ENCODE data around the gene AATK. TPM values are rescaled to one million over a fixed set of nuclear protein-coding genes. Genes with fewer than 3 reads are reported as not detected.

The AATK gene
- total and polyA plus RNA-seq, 2 experiments from 2014 or later, result 1.1 to 5.0 TPM

- no peak for ATAC-seq
- H3K4me2 ChIP-seq, result no peak overlapping the region
- H2AFZ ChIP-seq, result no peak overlapping the region
- no peaks in the 10 kb centered on the region for H3K27me3 ChIP-seq (ENCODE audit: insufficient read depth)
- TF ChIP-seq, protein P1, sequence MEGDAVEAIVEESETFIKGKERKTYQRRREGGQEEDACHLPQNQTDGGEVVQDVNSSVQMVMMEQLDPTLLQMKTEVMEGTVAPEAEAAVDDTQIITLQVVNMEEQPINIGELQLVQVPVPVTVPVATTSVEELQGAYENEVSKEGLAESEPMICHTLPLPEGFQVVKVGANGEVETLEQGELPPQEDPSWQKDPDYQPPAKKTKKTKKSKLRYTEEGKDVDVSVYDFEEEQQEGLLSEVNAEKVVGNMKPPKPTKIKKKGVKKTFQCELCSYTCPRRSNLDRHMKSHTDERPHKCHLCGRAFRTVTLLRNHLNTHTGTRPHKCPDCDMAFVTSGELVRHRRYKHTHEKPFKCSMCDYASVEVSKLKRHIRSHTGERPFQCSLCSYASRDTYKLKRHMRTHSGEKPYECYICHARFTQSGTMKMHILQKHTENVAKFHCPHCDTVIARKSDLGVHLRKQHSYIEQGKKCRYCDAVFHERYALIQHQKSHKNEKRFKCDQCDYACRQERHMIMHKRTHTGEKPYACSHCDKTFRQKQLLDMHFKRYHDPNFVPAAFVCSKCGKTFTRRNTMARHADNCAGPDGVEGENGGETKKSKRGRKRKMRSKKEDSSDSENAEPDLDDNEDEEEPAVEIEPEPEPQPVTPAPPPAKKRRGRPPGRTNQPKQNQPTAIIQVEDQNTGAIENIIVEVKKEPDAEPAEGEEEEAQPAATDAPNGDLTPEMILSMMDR (conservative IDR thresholded peaks at IDR 0.05; ENCODE audit: low read depth in 2 of 2), result no peak
- no peaks in the 10 kb centered on the region for H3K9me2 ChIP-seq (ENCODE audit: insufficient read depth)
- H3K36me3 Mint-ChIP-seq (ENCODE audit: low read depth), result no peaks in the 10 kb centered on the region
- no peak overlapping the region for H3K27ac Mint-ChIP-seq
- no peaks in the 10 kb centered on the region for H3K4me1 ChIP-seq (ENCODE audit: insufficient read depth)
- H3K4me3 Mint-ChIP-seq, result no peak overlapping the region
- no peaks in the 10 kb centered on the region for H3K9me3 Mint-ChIP-seq
- no peaks in the 10 kb centered on the region for H3K79me2 ChIP-seq (replicated peaks; ENCODE audit: insufficient read depth)
- no peaks in the 10 kb centered on the region for H4K20me1 ChIP-seq (replicated peaks; ENCODE audit: insufficient read depth)
- no peak overlapping the region for H3K4me3 ChIP-seq
- no peaks in the 10 kb centered on the region for H3K36me3 ChIP-seq (ENCODE audit: insufficient read depth)
- peaks cover 8% of the 10 kb centered on the region for H3K4me1 Mint-ChIP-seq
- no peaks in the 10 kb centered on the region for H3F3A ChIP-seq (replicated peaks; ENCODE audit: low read depth)
- H3K27ac ChIP-seq (ENCODE audit: low read depth), result no peak overlapping the region
- peaks cover 7% of the 10 kb centered on the region for H3K27me3 Mint-ChIP-seq (ENCODE audit: insufficient read depth, low read depth, poor library complexity)
- DNase-seq (ENCODE audit: low spot score), result no peak
These were observed 96.8 kb downstream of the AATK start for GRCh38 chr17:81069135-81069645.

DNA sequence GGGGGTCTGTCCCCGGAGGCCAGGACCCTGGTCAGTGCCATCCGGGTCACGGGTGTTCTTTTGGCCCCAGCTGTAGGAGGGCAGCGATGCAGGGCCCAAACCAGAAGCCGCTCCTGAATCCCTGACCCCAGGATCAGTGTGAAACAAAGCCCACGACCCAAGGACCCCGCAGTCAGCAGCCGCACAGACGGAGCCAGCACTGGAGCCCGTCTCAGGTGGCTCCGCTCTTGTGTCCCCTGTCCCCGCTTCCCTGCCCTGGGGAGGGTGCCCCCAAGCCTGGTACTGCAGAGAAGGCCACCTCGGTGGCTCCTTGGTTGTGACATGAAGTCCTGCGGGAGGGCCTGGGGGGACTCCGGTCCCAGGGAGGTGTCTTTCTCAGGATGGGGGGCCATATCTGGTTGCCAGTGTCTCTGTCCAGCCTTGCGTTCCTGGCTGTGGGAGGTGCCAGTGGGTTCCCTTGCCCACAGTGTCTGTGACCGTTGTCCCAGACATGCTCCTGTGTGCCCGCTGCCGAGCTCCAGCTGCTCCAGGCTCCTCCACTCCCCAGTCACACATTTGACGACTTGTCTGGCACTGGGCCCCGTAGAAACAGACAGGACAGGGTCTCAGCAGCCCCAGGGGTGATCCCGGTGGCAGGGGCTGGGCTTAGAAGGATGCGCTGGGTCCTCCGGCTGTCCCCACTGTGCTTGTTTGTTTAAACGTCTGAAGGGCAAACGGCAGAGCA lies 97.4 kb downstream of the AATK start:
- no peak overlapping the region for H3K4me2 ChIP-seq
- no peaks in the 10 kb centered on the region for H3F3A ChIP-seq (replicated peaks; ENCODE audit: low read depth)
- TF ChIP-seq STAT1 (IDR thresholded peaks at IDR 0.05; ENCODE audit: unreplicated experiment), result no peak
- TF ChIP-seq, protein P2, sequence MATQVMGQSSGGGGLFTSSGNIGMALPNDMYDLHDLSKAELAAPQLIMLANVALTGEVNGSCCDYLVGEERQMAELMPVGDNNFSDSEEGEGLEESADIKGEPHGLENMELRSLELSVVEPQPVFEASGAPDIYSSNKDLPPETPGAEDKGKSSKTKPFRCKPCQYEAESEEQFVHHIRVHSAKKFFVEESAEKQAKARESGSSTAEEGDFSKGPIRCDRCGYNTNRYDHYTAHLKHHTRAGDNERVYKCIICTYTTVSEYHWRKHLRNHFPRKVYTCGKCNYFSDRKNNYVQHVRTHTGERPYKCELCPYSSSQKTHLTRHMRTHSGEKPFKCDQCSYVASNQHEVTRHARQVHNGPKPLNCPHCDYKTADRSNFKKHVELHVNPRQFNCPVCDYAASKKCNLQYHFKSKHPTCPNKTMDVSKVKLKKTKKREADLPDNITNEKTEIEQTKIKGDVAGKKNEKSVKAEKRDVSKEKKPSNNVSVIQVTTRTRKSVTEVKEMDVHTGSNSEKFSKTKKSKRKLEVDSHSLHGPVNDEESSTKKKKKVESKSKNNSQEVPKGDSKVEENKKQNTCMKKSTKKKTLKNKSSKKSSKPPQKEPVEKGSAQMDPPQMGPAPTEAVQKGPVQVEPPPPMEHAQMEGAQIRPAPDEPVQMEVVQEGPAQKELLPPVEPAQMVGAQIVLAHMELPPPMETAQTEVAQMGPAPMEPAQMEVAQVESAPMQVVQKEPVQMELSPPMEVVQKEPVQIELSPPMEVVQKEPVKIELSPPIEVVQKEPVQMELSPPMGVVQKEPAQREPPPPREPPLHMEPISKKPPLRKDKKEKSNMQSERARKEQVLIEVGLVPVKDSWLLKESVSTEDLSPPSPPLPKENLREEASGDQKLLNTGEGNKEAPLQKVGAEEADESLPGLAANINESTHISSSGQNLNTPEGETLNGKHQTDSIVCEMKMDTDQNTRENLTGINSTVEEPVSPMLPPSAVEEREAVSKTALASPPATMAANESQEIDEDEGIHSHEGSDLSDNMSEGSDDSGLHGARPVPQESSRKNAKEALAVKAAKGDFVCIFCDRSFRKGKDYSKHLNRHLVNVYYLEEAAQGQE (IDR thresholded peaks at IDR 0.05; ENCODE audit: unreplicated experiment), result no peak
- TF ChIP-seq ZNF331 (CRISPR knock-in tag; IDR thresholded peaks at IDR 0.05; ENCODE audit: low read depth), result no peak
- TF ChIP-seq, protein P3, sequence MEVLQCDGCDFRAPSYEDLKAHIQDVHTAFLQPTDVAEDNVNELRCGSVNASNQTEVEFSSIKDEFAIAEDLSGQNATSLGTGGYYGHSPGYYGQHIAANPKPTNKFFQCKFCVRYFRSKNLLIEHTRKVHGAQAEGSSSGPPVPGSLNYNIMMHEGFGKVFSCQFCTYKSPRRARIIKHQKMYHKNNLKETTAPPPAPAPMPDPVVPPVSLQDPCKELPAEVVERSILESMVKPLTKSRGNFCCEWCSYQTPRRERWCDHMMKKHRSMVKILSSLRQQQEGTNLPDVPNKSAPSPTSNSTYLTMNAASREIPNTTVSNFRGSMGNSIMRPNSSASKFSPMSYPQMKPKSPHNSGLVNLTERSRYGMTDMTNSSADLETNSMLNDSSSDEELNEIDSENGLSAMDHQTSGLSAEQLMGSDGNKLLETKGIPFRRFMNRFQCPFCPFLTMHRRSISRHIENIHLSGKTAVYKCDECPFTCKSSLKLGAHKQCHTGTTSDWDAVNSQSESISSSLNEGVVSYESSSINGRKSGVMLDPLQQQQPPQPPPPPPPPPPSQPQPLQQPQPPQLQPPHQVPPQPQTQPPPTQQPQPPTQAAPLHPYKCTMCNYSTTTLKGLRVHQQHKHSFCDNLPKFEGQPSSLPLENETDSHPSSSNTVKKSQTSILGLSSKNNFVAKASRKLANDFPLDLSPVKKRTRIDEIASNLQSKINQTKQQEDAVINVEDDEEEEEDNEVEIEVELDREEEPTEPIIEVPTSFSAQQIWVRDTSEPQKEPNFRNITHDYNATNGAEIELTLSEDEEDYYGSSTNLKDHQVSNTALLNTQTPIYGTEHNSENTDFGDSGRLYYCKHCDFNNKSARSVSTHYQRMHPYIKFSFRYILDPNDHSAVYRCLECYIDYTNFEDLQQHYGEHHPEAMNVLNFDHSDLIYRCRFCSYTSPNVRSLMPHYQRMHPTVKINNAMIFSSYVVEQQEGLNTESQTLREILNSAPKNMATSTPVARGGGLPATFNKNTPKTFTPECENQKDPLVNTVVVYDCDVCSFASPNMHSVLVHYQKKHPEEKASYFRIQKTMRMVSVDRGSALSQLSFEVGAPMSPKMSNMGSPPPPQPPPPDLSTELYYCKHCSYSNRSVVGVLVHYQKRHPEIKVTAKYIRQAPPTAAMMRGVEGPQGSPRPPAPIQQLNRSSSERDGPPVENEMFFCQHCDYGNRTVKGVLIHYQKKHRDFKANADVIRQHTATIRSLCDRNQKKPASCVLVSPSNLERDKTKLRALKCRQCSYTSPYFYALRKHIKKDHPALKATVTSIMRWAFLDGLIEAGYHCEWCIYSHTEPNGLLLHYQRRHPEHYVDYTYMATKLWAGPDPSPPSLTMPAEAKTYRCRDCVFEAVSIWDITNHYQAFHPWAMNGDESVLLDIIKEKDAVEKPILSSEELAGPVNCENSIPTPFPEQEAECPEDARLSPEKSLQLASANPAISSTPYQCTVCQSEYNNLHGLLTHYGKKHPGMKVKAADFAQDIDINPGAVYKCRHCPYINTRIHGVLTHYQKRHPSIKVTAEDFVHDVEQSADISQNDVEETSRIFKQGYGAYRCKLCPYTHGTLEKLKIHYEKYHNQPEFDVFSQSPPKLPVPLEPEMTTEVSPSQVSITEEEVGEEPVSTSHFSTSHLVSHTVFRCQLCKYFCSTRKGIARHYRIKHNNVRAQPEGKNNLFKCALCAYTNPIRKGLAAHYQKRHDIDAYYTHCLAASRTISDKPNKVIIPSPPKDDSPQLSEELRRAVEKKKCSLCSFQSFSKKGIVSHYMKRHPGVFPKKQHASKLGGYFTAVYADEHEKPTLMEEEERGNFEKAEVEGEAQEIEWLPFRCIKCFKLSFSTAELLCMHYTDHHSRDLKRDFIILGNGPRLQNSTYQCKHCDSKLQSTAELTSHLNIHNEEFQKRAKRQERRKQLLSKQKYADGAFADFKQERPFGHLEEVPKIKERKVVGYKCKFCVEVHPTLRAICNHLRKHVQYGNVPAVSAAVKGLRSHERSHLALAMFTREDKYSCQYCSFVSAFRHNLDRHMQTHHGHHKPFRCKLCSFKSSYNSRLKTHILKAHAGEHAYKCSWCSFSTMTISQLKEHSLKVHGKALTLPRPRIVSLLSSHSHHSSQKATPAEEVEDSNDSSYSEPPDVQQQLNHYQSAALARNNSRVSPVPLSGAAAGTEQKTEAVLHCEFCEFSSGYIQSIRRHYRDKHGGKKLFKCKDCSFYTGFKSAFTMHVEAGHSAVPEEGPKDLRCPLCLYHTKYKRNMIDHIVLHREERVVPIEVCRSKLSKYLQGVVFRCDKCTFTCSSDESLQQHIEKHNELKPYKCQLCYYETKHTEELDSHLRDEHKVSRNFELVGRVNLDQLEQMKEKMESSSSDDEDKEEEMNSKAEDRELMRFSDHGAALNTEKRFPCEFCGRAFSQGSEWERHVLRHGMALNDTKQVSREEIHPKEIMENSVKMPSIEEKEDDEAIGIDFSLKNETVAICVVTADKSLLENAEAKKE (CRISPR knock-in tag; IDR thresholded peaks at IDR 0.05), result no peak
- TF ChIP-seq NANOG (IDR thresholded peaks at IDR 0.05; ENCODE audit: borderline replicate concordance), result no peak
- no peak overlapping the region for H3K4me3 Mint-ChIP-seq
- H3K4me1 Mint-ChIP-seq, result peaks cover 10% of the 10 kb centered on the region; the same call in 2 of the 3 replicates
- ATAC-seq (no peak), DNase-seq (ENCODE audit: low spot score) (no peak)
- H2AFZ ChIP-seq, result no peak overlapping the region
- no peak overlapping the region for H3K27ac Mint-ChIP-seq
- H4K20me1 ChIP-seq (replicated peaks; ENCODE audit: insufficient read depth), result no peaks in the 10 kb centered on the region
- no peaks in the 10 kb centered on the region for H3K9me2 ChIP-seq (ENCODE audit: insufficient read depth)
- no peaks in the 10 kb centered on the region for H3K4me1 ChIP-seq (ENCODE audit: insufficient read depth)
- no peaks in the 10 kb centered on the region for H3K27me3 ChIP-seq (ENCODE audit: insufficient read depth)
- no peak overlapping the region for H3K27ac ChIP-seq (ENCODE audit: low read depth)
- peaks cover 4% of the 10 kb centered on the region for H3K27me3 Mint-ChIP-seq (ENCODE audit: insufficient read depth, low read depth, poor library complexity)
- H3K36me3 ChIP-seq (ENCODE audit: insufficient read depth), result no peaks in the 10 kb centered on the region
- no peaks in the 10 kb centered on the region for H3K9me3 Mint-ChIP-seq
- H3K79me2 ChIP-seq (replicated peaks; ENCODE audit: insufficient read depth), result no peaks in the 10 kb centered on the region
- H3K4me3 ChIP-seq, result no peak overlapping the region
- no peaks in the 10 kb centered on the region for H3K36me3 Mint-ChIP-seq (ENCODE audit: low read depth)

Data from GM23338 (cell line).